Endodermal cell (in vitro differentiated cells): ENCODE results near the gene MTCL1. TPM values are rescaled to one million over a fixed set of nuclear protein-coding genes. Genes with fewer than 3 reads are reported as not detected.

ENCODE experiments used
- DNase-seq: peaks from one replicate; pipeline ENCODE4 v3.0.0-alpha.2; 2017
- H3K27ac ChIP-seq: 2 replicates; pipeline ENCODE4 v1.5.1; 2013; ENCODE audit warnings: mild to moderate bottlenecking, low read depth, low read length, moderate library complexity
- H3K27me3 ChIP-seq: 2 replicates; pipeline ENCODE4 v1.6.1; 2013; ENCODE audit warnings: mild to moderate bottlenecking, low read length, moderate library complexity; ENCODE audit not compliant: insufficient read depth, control insufficient read depth, poor library complexity, severe bottlenecking
- H3K36me3 ChIP-seq: 2 replicates; pipeline ENCODE4 v1.7.0; 2013; ENCODE audit warnings: mild to moderate bottlenecking, low read length, moderate library complexity; ENCODE audit not compliant: control insufficient read depth, insufficient read depth
- H3K4me1 ChIP-seq: one replicate; pipeline ENCODE4 v1.7.0; 2013; ENCODE audit warnings: low read length; ENCODE audit not compliant: control insufficient read depth, insufficient read depth
- H3K4me3 ChIP-seq: 2 replicates; pipeline ENCODE4 v1.5.1; 2013; ENCODE audit warnings: mild to moderate bottlenecking, low read length, moderate library complexity
- H3K9ac ChIP-seq: 2 replicates; pipeline ENCODE4 v1.6.1; 2013; ENCODE audit warnings: mild to moderate bottlenecking, low read length, moderate library complexity; ENCODE audit not compliant: poor library complexity, severe bottlenecking; ENCODE audit errors: extremely low read depth
- H3K9me3 ChIP-seq: 2 replicates; pipeline ENCODE4 v1.6.1; 2013; ENCODE audit warnings: mild to moderate bottlenecking, low read length, moderate library complexity; ENCODE audit not compliant: control insufficient read depth
- H3K27ac Mint-ChIP-seq: 2 replicates; pipeline ENCODE4 v1.8.0; 2020; ENCODE audit warnings: mixed read lengths
- H3K27me3 Mint-ChIP-seq: 2 replicates; pipeline ENCODE4 v1.8.0; 2021; ENCODE audit warnings: mild to moderate bottlenecking, mixed read lengths; ENCODE audit not compliant: insufficient read depth
- H3K36me3 Mint-ChIP-seq: 2 replicates; pipeline ENCODE4 v1.8.0; 2020; ENCODE audit warnings: low read depth, mixed read lengths
- H3K4me1 Mint-ChIP-seq: 2 replicates; pipeline ENCODE4 v1.8.0; 2020; ENCODE audit warnings: mixed read lengths
- H3K4me3 Mint-ChIP-seq: 2 replicates; pipeline ENCODE4 v1.8.0; 2020; ENCODE audit warnings: mild to moderate bottlenecking, moderate library complexity, mixed read lengths
- H3K9me3 Mint-ChIP-seq: 2 replicates; pipeline ENCODE4 v1.8.0; 2020; ENCODE audit warnings: mild to moderate bottlenecking, mixed read lengths
- WGBS, 2 experiments: methylation state at CpG; one replicate each; pipeline versions ENCODE4 v1.1.5 to v1.1.7; 2013; ENCODE audit warnings: missing lambda C conversion rate in 2 of 2, mixed read lengths in 1 of 2; ENCODE audit not compliant: insufficient coverage in 1 of 2, insufficient read length in 1 of 2; 5-methylcytosine and 5-hydroxymethylcytosine counted together
- total RNA-seq, 2 donors: library from RNA; stranded (reverse); fragmentation: NEBNext Ultra II Directional in 1 of 2; extraction: Animal tissue kit (Norgen Biotek cat#: 25700) in 1 of 2; gene quantifications; 2 replicates in 1 of 2; 3 replicates in 1 of 2; pipeline ENCODE4 v1.2.1, GENCODE V29; 2021
- TF ChIP-seq, protein P1 (sequence below): fragments of 200-600 bp; sonication (generic); conservative IDR thresholded peaks from 2 replicates; pipeline ENCODE4 v1.5.0; 2021; ENCODE audit warnings: antibody characterized with exemption, mild to moderate bottlenecking

Gene MTCL1
- total RNA-seq, 2 donors from 2014 or later: 15.0 to 26.0 TPM

- H3K9me3 ChIP-seq: no peaks in the 10 kb centered on the region
- no peak overlapping the region for H3K9ac ChIP-seq
- H3K4me3 ChIP-seq: no peak overlapping the region
- 93 to 95% methylated on average over 9 to 13 of the region's 13 CpGs for WGBS, 2 experiments
- Mint-ChIP-seq H3K9me3 (no peaks in the 10 kb centered on the region), H3K27ac (no peak overlapping the region), H3K27me3 (peaks cover 77% of the 10 kb centered on the region), H3K4me3 (no peak overlapping the region), H3K36me3 (peaks cover 10% of the 10 kb centered on the region), H3K4me1 (peaks cover 33% of the 10 kb centered on the region)
- TF ChIP-seq, protein P1, sequence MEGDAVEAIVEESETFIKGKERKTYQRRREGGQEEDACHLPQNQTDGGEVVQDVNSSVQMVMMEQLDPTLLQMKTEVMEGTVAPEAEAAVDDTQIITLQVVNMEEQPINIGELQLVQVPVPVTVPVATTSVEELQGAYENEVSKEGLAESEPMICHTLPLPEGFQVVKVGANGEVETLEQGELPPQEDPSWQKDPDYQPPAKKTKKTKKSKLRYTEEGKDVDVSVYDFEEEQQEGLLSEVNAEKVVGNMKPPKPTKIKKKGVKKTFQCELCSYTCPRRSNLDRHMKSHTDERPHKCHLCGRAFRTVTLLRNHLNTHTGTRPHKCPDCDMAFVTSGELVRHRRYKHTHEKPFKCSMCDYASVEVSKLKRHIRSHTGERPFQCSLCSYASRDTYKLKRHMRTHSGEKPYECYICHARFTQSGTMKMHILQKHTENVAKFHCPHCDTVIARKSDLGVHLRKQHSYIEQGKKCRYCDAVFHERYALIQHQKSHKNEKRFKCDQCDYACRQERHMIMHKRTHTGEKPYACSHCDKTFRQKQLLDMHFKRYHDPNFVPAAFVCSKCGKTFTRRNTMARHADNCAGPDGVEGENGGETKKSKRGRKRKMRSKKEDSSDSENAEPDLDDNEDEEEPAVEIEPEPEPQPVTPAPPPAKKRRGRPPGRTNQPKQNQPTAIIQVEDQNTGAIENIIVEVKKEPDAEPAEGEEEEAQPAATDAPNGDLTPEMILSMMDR: no peak
- H3K4me1 ChIP-seq: peaks cover 6% of the 10 kb centered on the region
- peak overlapping the region; percentile 60 for H3K27ac ChIP-seq
- no peak for DNase-seq
- peaks cover 44% of the 10 kb centered on the region for H3K27me3 ChIP-seq
- no peaks in the 10 kb centered on the region for H3K36me3 ChIP-seq
Measured at GRCh38 chr18:8788503-8789429, 83.4 kb downstream of the MTCL1 start.

GRCh38 chr18:8791171-8791651, 85.9 kb downstream of the MTCL1 start:
- Histone ChIP-seq H3K9ac (no peak overlapping the region), H3K27me3 (peaks cover 53% of the 10 kb centered on the region), H3K9me3 (no peaks in the 10 kb centered on the region), H3K4me1 (peaks cover 6% of the 10 kb centered on the region), H3K4me3 (no peak overlapping the region), H3K27ac (no peak overlapping the region), H3K36me3 (no peaks in the 10 kb centered on the region)
- Mint-ChIP-seq H3K4me3 (no peak overlapping the region), H3K27me3 (peaks cover 87% of the 10 kb centered on the region), H3K4me1 (peaks cover 48% of the 10 kb centered on the region), H3K9me3 (no peaks in the 10 kb centered on the region), H3K27ac (no peak overlapping the region), H3K36me3 (peaks cover under 1% of the 10 kb centered on the region)
- 90 to 95% methylated on average over 3 to 4 of the region's 4 CpGs for WGBS, 2 experiments
- no peak for DNase-seq
- TF ChIP-seq, protein P1: no peak

GRCh38 chr18:8792688-8793316, 87.4 kb downstream of the MTCL1 start:
- 92 to 93% methylated on average over 6 to 16 of the region's 16 CpGs for WGBS, 2 experiments
- Histone ChIP-seq H3K27ac (no peak overlapping the region), H3K27me3 (peaks cover 58% of the 10 kb centered on the region), H3K4me3 (no peak overlapping the region), H3K4me1 (peaks cover 6% of the 10 kb centered on the region), H3K9me3 (no peaks in the 10 kb centered on the region), H3K9ac (no peak overlapping the region), H3K36me3 (no peaks in the 10 kb centered on the region)
- Mint-ChIP-seq H3K4me3 (no peak overlapping the region), H3K9me3 (no peaks in the 10 kb centered on the region), H3K27me3 (peaks cover 89% of the 10 kb centered on the region), H3K4me1 (peaks cover 46% of the 10 kb centered on the region), H3K27ac (no peak overlapping the region), H3K36me3 (peaks cover 4% of the 10 kb centered on the region)
- TF ChIP-seq, protein P1: no peak
- no peak for DNase-seq
